HG02798 (cell line): Measurements from ENCODE around the gene GABRB2.
"Not testable (repeated sequence)": the region's sequence is repeated elsewhere in the genome, so short reads cannot be mapped to it uniquely, and the experiment has no call there.

Experiments
- ATAC-seq: cut with Tn5 transposase; IDR thresholded peaks from one replicate; pipeline ENCODE4 v1.9.1; 2021; ENCODE audit warnings: mild to moderate bottlenecking; ENCODE audit not compliant: unreplicated experiment, poor library complexity

GABRB2 gene

DNA sequence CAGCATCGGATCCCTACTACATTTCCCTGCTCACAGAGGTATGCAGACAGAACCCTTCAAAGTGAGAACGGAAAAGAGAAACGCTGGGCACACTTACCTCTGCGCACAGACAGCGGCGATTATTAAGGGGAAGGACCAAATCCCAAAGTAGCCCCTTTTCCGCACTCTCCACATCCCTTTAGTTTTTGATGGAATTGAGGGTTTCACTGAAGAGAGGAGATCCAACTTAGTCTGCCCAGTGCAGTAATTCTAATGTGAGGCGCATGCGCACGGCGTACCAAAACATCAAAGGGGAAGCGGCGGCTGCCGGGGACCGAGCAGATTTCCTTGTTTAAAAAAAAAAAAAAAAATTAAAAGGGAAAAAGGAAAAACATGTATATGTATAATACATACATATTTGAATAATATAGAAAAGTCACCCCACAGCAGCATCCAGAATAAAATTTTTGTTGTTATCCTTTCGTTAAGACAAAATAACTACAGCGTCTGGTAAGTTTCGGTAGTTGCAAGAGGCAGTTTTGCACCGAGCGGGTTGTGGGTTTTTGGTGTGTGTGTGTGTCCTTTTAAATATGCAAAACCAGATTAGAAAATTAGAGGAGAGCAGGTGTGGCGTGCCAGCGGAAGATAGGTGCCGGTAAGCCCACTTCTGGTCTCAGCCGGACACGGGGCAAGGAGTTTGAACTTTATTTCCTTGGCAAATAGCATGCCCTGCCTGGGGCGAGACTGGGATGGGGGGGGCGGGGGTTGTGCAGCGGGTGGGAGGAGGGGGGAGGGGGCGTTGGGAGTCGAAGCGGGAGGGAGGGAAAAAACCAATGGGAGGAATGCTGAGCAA, at the start of gene GABRB2:
Gene GABRB2, minus strand, starts transcription at position 256 of the 832 bp plus-strand sequence. Its CDS starts 82 bp downstream, at position 174.
- ATAC-seq, result peak; percentile 78

- ATAC-seq, result no peak
Measured at GRCh38 chr5:161585798-161586197, 39.3 kb upstream of the GABRB2 start.

DNA sequence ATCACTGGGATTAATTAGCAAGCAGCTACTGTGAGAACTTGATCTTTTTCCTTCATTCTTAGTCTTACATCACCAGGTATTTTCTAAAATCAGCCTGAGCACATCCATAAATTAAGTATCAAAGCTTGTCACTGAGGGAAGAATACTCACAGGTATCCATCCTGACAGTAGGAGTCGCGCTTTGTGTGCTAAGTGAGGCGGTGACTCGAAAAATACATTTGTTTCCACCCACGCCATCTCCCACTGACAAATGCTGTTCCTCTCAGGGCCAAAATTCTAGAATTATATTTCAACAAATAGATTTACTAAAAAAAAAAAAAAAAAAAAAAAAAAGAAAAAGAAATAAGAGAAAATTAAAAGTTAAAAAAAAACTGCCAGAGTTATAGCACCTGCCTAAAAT, 34.1 kb upstream of the GABRB2 start:
- no peak for ATAC-seq

DNA sequence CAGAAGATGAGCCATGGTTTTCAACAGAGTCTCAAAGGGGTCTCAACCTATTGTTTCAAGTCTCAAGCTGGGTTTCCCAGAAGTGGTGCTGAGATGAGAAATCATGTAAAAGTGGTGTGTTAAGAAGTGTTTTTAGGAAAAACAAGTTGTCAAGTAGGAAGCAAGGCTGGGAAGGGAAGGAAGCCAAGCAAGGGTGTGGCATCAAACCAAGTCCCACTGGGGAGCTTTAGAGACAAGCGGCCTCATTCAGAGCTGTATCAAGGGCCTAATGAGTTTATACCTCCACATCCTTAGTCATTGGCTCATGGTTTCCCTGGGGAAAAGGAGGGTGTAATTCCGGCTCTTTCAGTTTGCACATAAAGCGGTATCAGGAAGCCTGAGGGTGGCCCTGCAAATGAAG, 26.4 kb upstream of the GABRB2 start:
- no peak for ATAC-seq

GRCh38 chr5:161566081-161566480, 19.6 kb upstream of the GABRB2 start:
- ATAC-seq, result no peak

- no peak for ATAC-seq
Measured at GRCh38 chr5:161562446-161562845, 15.9 kb upstream of the GABRB2 start.

DNA sequence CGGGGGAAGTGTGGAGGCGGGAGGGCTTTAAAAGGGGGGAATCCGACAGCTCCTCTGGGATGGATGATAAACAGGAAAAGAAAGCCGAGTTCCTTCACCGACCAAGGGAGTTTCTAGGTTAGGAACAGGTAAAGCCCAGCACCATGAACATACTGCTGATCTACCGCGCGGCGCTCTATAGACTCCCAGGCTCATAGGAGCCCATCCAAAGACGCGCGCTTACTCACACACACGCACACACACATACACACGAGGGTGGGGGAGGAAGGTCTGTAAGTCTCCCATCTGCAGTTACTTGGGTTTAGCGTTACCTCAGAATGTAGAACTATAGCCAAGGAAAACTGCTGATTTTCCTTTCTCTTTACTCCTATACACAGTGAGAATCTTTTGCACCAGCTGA, 2.6 kb upstream of the GABRB2 start:
- no peak for ATAC-seq

DNA sequence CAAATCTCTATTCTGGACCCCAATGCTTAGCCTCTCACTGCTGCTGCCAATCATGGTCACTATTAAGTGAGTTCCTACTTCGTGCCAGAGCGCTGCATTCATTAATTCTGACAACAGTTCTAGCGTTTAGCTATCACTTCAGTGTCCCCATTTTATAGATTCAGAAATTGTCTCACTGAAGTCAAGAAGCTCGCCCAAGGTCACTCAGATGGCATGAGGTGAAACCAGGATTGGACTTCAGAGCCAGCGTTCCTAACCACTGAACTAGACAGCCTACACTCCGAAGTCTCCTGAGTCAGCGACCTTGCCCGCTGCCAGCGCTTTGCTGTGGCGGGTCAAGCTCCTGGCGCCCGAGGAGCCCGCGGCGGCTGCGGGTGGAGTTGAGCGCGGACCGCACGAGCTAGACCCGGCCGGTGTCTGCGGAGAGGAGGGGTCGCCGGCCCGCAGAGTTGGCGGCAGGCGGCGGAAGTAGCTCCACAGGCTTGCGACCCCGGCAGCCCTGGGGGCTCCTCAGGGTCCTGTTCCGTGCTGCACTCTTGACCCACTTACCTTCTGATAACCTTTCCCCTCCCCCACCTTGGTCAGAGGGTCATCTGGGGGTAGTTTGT, 2.1 kb upstream of the GABRB2 start:
- ATAC-seq, result no peak

DNA sequence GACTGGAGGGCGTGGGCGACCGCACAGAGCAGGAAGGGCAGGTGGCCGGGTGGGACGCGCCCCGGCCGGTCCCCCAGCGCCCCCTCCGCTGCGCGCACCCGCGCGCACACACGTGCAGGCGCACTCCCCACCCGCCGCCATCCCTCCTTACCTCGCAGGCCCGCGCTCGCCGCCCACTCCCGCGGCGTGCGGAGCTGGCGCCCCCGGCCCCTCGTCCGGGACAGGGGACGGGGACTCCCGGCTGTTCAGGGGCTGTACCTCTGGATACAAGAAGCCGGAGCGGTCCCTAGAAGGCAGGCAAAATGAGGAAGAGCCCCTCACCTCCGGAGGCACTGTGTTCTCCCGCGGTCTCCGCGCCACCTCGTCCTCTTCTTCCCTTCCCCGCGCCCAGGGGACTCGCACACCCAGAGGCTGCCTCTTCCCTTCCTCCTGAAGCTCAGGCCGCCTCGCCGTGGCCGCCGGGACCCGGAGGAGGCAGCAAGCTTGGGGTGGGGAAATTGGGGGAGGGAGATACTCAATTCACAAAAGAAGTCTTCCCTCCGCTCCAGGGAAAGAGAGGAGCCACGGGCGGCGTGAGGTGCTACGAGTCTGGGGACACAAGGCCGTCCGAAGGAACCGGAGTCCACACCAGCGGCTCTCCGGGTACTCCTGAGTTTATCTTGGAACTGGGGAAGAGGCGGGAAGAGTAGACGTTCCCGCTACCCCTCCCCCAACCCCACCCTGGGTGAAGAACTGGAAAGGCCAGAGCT, 1.4 kb upstream of the GABRB2 start:
- ATAC-seq, result no peak

- ATAC-seq, result no peak
Measured at GRCh38 chr5:161547406-161547737, 847 bp upstream of the GABRB2 start.

- peak; percentile 14 for ATAC-seq
Measured at GRCh38 chr5:161546095-161546469, 443 bp downstream of the GABRB2 start.

GRCh38 chr5:161545344-161546094, 1.0 kb downstream of the GABRB2 start:
- ATAC-seq, result no peak

DNA sequence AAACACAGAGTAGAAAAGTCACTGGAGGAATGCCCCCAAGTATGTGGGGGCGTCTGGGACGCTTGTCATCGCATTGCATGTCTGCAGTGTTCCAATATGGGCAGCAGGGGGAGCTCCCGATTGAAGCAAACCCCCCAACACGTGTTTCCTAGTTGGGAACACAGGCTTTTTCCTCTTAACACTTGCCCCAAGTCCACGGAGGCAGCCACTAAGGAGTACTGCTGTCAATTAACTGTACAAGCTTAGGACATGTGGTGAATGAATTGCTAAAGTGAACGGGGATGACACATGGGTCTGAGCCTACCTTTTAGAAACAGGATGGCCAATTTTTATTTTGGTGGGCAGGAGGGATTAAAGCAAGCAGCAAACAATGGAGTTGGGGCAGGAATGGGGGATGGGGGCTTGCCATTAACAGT, 2.2 kb downstream of the GABRB2 start:
- ATAC-seq, result peak; percentile 58

GRCh38 chr5:161539016-161539415, 7.5 kb downstream of the GABRB2 start:
- no peak for ATAC-seq

- ATAC-seq, result no peak
Measured at GRCh38 chr5:161535762-161536161, 10.8 kb downstream of the GABRB2 start.

GRCh38 chr5:161530700-161531099, 15.8 kb downstream of the GABRB2 start:
- no peak for ATAC-seq

DNA sequence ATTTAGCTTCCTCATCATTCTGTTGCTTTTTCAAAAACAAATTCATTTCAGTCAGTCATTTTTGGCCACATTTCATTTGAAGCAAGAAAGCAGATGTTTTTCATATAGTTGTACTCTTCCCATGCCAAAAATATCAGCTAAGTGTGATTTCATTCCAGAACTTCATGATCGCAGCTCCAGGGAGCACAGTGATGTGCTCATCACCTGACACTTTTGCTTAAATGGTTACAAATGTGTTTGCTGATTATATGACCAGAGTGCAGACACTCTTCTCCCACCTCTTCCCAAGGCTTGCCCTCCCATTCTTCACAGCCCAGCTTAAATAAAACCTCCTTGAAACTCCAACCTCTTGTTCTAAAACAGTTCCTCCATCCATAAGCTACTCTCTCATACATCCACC, 32.6 kb downstream of the GABRB2 start:
- ATAC-seq, result no peak

DNA sequence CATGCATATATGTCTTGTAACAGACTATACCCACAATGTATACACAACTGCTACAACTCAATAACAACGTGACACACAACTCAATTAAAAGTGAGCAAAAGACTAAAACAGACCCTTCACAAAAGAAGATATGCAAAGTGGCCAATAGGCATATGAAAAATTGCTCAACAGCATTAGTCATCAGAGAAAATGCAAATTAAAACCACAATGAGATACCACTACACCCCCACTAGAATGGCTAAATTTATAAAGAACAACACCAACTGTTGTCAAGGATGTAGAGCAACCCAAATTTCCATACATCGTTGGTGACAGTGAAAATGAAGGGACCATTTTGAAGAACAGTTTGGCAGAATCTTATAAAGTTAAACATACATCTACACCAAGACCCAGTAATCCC, 38.9 kb downstream of the GABRB2 start:
- peak; percentile 37 for ATAC-seq

DNA sequence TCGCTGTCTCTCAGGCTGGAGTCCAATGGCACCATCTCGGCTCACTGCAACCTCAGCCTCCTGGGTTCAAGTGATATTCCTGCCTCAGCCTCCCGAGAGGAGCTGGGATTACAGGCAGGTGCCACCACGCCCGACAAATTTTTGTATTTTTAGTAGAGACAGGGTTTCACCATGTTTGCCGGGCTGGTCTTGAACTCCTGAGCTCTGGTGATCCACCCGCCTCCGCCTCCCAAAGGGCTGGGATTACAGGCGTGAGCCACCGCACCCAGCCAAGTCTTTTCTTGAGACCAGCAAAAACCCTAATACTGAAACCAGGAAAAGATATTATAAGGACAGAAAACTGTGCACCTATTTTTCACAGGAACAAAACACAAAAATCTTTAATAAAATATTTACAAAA, 41.4 kb downstream of the GABRB2 start:
- ATAC-seq, result not testable (repeated sequence)

GRCh38 chr5:161498531-161498930, 48.0 kb downstream of the GABRB2 start:
- no peak for ATAC-seq

- ATAC-seq, result no peak
Measured at GRCh38 chr5:161483721-161484120, 62.8 kb downstream of the GABRB2 start.
